Spinal cord (tissue), 10 donors: ENCODE measurements around the gene DNAAF5. TPM values are rescaled to one million over a fixed set of nuclear protein-coding genes. Genes with fewer than 3 reads are reported as not detected.

Source experiments
- DNase-seq, 6 donors: peaks; one replicate each; pipeline versions ENCODE4 v3.0.0 to v3.0.0-alpha.2; 2013 to 2015; ENCODE audit warnings: low spot score in 6 of 6, low read depth in 4 of 6
- H3K27ac ChIP-seq: one replicate; pipeline ENCODE4 v1.5.1; 2013; ENCODE audit warnings: low read depth, low read length, control low read depth
- H3K27me3 ChIP-seq: one replicate; pipeline ENCODE4 v1.6.1; 2013; ENCODE audit warnings: low read length; ENCODE audit not compliant: control insufficient read depth, insufficient read depth
- H3K36me3 ChIP-seq: one replicate; pipeline ENCODE4 v1.6.1; 2013; ENCODE audit warnings: low read length; ENCODE audit not compliant: control insufficient read depth, insufficient read depth
- H3K4me1 ChIP-seq: one replicate; pipeline ENCODE4 v1.6.1; 2013; ENCODE audit warnings: low read length; ENCODE audit not compliant: control insufficient read depth, insufficient read depth
- H3K4me3 ChIP-seq: one replicate; pipeline ENCODE4 v1.5.1; 2013; ENCODE audit warnings: low read depth, low read length, control low read depth
- H3K9me3 ChIP-seq: one replicate; pipeline ENCODE4 v1.6.1; 2013; ENCODE audit warnings: low read length; ENCODE audit not compliant: control insufficient read depth, insufficient read depth
- WGBS: methylation state at CpG from one replicate; pipeline ENCODE4 v1.1.5; 2013; ENCODE audit warnings: missing lambda C conversion rate; ENCODE audit not compliant: insufficient coverage; 5-methylcytosine and 5-hydroxymethylcytosine counted together
- long read RNA-seq, 4 donors: transcript quantifications; one replicate each; lab custom pipeline, GENCODE V29; 2026
- polyA plus RNA-seq, 2 donors: library from polyadenylated mRNA; unstranded; fragments of 120-200 nt; gene quantifications; one replicate each; pipeline ENCODE4 v1.2.1, GENCODE V29; 2013; ENCODE audit not compliant: insufficient read length in 2 of 2
- total RNA-seq, 2 donors: library from RNA; depleted of rRNA in 1 of 2; stranded (reverse); fragments of 120-200 nt in 1 of 2; fragments of >200 nt in 1 of 2; gene quantifications; one replicate each; pipeline versions ENCODE4 v1.2.3 to v1.2.4, GENCODE V29; 2013 to 2014
- donor health status: healthy.

Gene DNAAF5
- total RNA-seq, result 10 to 100 TPM; 10.9 to 22.4 TPM
- polyA plus RNA-seq, result 10 to 100 TPM; 22.4 to 23.3 TPM
- long read RNA-seq, donor 1, transcript DNAAF5-201 (13 exons, 3,410 nt), result major isoform, 7 of 8 reads
- long read RNA-seq, donor 1, partial matches to known transcripts, result 0 of 8 reads
- long read RNA-seq, donor 1, other reads (novel, unspliced or antisense), result 0 of 8 reads
- long read RNA-seq, donor 2, partial matches to known transcripts, result 0 of 4 reads
- long read RNA-seq, donor 2, other reads (novel, unspliced or antisense), result 0 of 4 reads
- long read RNA-seq, donor 3, partial matches to known transcripts, result 0 of 2 reads
- long read RNA-seq, donor 3, other reads (novel, unspliced or antisense), result 0 of 2 reads
- long read RNA-seq, donor 4, transcript DNAAF5-201 (13 exons, 3,410 nt), result major isoform, 8 of 16 reads
- long read RNA-seq, donor 4, partial matches to known transcripts, result 5 of 16 reads
- long read RNA-seq, donor 4, other reads (novel, unspliced or antisense), result 0 of 16 reads

- Histone ChIP-seq H3K27me3 (no peaks in the 10 kb centered on the region), H3K4me3 (peak within 1 kb of the TSS; percentile 65), H3K36me3 (peaks cover 26% of the 10 kb centered on the region), H3K9me3 (no peaks in the 10 kb centered on the region), H3K27ac (no peak within 1 kb of the TSS), H3K4me1 (peaks cover 29% of the 10 kb centered on the region)
- DNase-seq, result peak; percentile 58 to 95 (median 79)
- WGBS, result 8% methylated on average over 56 of the region's 56 CpGs
These were observed at the start of gene DNAAF5 for GRCh38 chr7:726084-726853. DNAAF5 (plus strand) TSS chr7:726699; CDS start chr7:726721, 22 bp downstream.

GRCh38 chr7:676972-677385, 49.5 kb upstream of the DNAAF5 start:
- WGBS, result 97% methylated on average over 18 of the region's 23 CpGs
- no peak overlapping the region for H3K4me3 ChIP-seq
- H3K27me3 ChIP-seq, result no peaks in the 10 kb centered on the region
- H3K36me3 ChIP-seq, result peaks cover 75% of the 10 kb centered on the region
- DNase-seq, result no peak
- H3K27ac ChIP-seq, result no peak overlapping the region
- no peaks in the 10 kb centered on the region for H3K9me3 ChIP-seq
- H3K4me1 ChIP-seq, result peaks cover 12% of the 10 kb centered on the region

- WGBS, result 94% methylated on average over 20 of the region's 25 CpGs
- Histone ChIP-seq H3K27ac (no peak overlapping the region), H3K9me3 (peaks cover 4% of the 10 kb centered on the region), H3K27me3 (no peaks in the 10 kb centered on the region), H3K4me1 (no peaks in the 10 kb centered on the region), H3K4me3 (no peak overlapping the region), H3K36me3 (peaks cover 76% of the 10 kb centered on the region)
- DNase-seq, result no peak
These were observed 45.9 kb upstream of the DNAAF5 start for GRCh38 chr7:680411-681127.

- Histone ChIP-seq H3K4me1 (no peaks in the 10 kb centered on the region), H3K36me3 (peaks cover 66% of the 10 kb centered on the region), H3K4me3 (no peak overlapping the region), H3K27me3 (no peaks in the 10 kb centered on the region), H3K27ac (no peak overlapping the region), H3K9me3 (peaks cover 4% of the 10 kb centered on the region)
- no peak for DNase-seq
- 92% methylated on average over 13 of the region's 13 CpGs for WGBS
These were observed 44.8 kb upstream of the DNAAF5 start for GRCh38 chr7:681551-682307.

GRCh38 chr7:682810-683209, 43.7 kb upstream of the DNAAF5 start:
- H3K4me3 ChIP-seq, result no peak overlapping the region
- no peak for DNase-seq
- H3K9me3 ChIP-seq, result peaks cover 4% of the 10 kb centered on the region
- H3K27me3 ChIP-seq, result no peaks in the 10 kb centered on the region
- H3K27ac ChIP-seq, result no peak overlapping the region
- H3K36me3 ChIP-seq, result peaks cover 55% of the 10 kb centered on the region
- WGBS, result 93% methylated on average over 9 of the region's 11 CpGs
- H3K4me1 ChIP-seq, result no peaks in the 10 kb centered on the region

- H3K9me3 ChIP-seq, result peaks cover 6% of the 10 kb centered on the region
- peaks cover 53% of the 10 kb centered on the region for H3K36me3 ChIP-seq
- WGBS, result 97% methylated on average over 18 of the region's 19 CpGs
- no peak overlapping the region for H3K27ac ChIP-seq
- DNase-seq, result no peak
- H3K4me3 ChIP-seq, result no peak overlapping the region
- no peaks in the 10 kb centered on the region for H3K27me3 ChIP-seq
- H3K4me1 ChIP-seq, result no peaks in the 10 kb centered on the region
These were observed 42.8 kb upstream of the DNAAF5 start for GRCh38 chr7:683526-684205.

- H3K9me3 ChIP-seq, result peaks cover 6% of the 10 kb centered on the region
- no peak for DNase-seq
- H3K4me1 ChIP-seq, result no peaks in the 10 kb centered on the region
- no peak overlapping the region for H3K27ac ChIP-seq
- no peaks in the 10 kb centered on the region for H3K27me3 ChIP-seq
- 93% methylated on average over 8 of the region's 9 CpGs for whole genome bisulfite sequencing
- peaks cover 47% of the 10 kb centered on the region for H3K36me3 ChIP-seq
- H3K4me3 ChIP-seq, result no peak overlapping the region
These were observed 42.1 kb upstream of the DNAAF5 start for GRCh38 chr7:684416-684815.

GRCh38 chr7:685540-685939, 41.0 kb upstream of the DNAAF5 start:
- Histone ChIP-seq H3K36me3 (peaks cover 41% of the 10 kb centered on the region), H3K27me3 (no peaks in the 10 kb centered on the region), H3K9me3 (peaks cover 6% of the 10 kb centered on the region), H3K4me1 (no peaks in the 10 kb centered on the region), H3K4me3 (no peak overlapping the region), H3K27ac (no peak overlapping the region)
- WGBS, result no CpG with 5 or more reads among the region's 1 CpG
- peak in 1 of 6 donors; percentile 6 for DNase-seq
